HG03460 (cell line): ENCODE results near the gene OPN1LW.
A peak's percentile ranks its signal among the peaks of the same experiment; 100 is the strongest.
"Not testable (repeated sequence)": the region's sequence is repeated elsewhere in the genome, so short reads cannot be mapped to it uniquely, and the experiment has no call there.

Source experiments
- ATAC-seq: cut with Tn5 transposase; IDR thresholded peaks from one replicate; pipeline ENCODE4 v1.9.1; 2021; ENCODE audit not compliant: unreplicated experiment

OPN1LW gene

GRCh38 chrX:154144010-154144409 is at the start of gene OPN1LW:
Gene OPN1LW (plus strand): TSS chrX:154144243. CDS start chrX:154144284, 41 bp downstream.
- not testable (repeated sequence) for ATAC-seq

GRCh38 chrX:154094833-154095232 is 49.2 kb upstream of the OPN1LW start:
- no peak for ATAC-seq

- no peak for ATAC-seq
These were observed 47.7 kb upstream of the OPN1LW start for GRCh38 chrX:154096140-154097002.

GRCh38 chrX:154097003-154097588 is 46.9 kb upstream of the OPN1LW start:
- peak; percentile 29 for ATAC-seq

- peak; percentile 79 for ATAC-seq
These were observed 46.2 kb upstream of the OPN1LW start, which contains the start of gene MECP2 for GRCh38 chrX:154097589-154098541. Gene MECP2 (minus strand): TSS chrX:154097717.

GRCh38 chrX:154098551-154098950 is 45.5 kb upstream of the OPN1LW start:
- no peak for ATAC-seq

- ATAC-seq, result no peak
These were observed 30.3 kb upstream of the OPN1LW start for GRCh38 chrX:154113729-154114128.

GRCh38 chrX:154114652-154115051 is 29.4 kb upstream of the OPN1LW start:
- ATAC-seq, result no peak

- no peak for ATAC-seq
These were observed 29.0 kb upstream of the OPN1LW start for GRCh38 chrX:154115071-154115470.

- ATAC-seq, result no peak
These were observed 28.3 kb upstream of the OPN1LW start for GRCh38 chrX:154115750-154116149.

GRCh38 chrX:154116426-154117211 is 27.4 kb upstream of the OPN1LW start:
- ATAC-seq, result no peak

GRCh38 chrX:154117566-154117965 is 26.5 kb upstream of the OPN1LW start:
- no peak for ATAC-seq

GRCh38 chrX:154120567-154120966 is 23.5 kb upstream of the OPN1LW start:
- ATAC-seq, result no peak

- ATAC-seq, result no peak
These were observed 22.8 kb upstream of the OPN1LW start for GRCh38 chrX:154121207-154121606.

GRCh38 chrX:154121961-154122360 is 22.1 kb upstream of the OPN1LW start:
- no peak for ATAC-seq

- no peak for ATAC-seq
These were observed 20.5 kb upstream of the OPN1LW start for GRCh38 chrX:154123241-154124219.

GRCh38 chrX:154125391-154126040 is 18.5 kb upstream of the OPN1LW start:
- no peak for ATAC-seq

- ATAC-seq, result no peak
These were observed 17.9 kb upstream of the OPN1LW start for GRCh38 chrX:154126101-154126500.

GRCh38 chrX:154131955-154132354 is 12.1 kb upstream of the OPN1LW start:
- ATAC-seq, result no peak
